GM12878 (cell line): ENCODE data around the gene RYR2. TPM values are rescaled to one million over a fixed set of nuclear protein-coding genes. Genes with fewer than 3 reads are reported as not detected.

ENCODE experiments used
- ATAC-seq: fragments of 200-7000 bp; cut with Tn5 transposase; 3 replicates; pipeline ENCODE4 v1.9.1; 2020; ENCODE audit warnings: mild to moderate bottlenecking, moderate library complexity
- BruUV-seq: library from RNA; stranded (reverse); fragments of 400-500 nt; replicated peaks from 2 replicates; lab custom pipeline; 2021; lab: Mats Ljungman, UMichigan
- CTCF ChIA-PET: fragments of 300-600 bp; sonication (Branson Sonifier 250); formaldehyde crosslinking; extraction: SDS; loops from one replicate; lab custom pipeline; 2021; ENCODE audit warnings: inconsistent platforms; lab: Yijun Ruan, JAX
- POLR2A ChIA-PET: fragments of 350-600 bp; formaldehyde crosslinking; extraction: SDS; loops from one replicate; lab custom pipeline; 2021; ENCODE audit warnings: inconsistent platforms; lab: Charles Lee
- RAD21 ChIA-PET: fragments of 300-600 bp; sonication (Branson Sonifier 250); formaldehyde crosslinking; loops from one replicate; lab custom pipeline; 2023; ENCODE audit warnings: antibody characterized with exemption; ENCODE audit not compliant: unreplicated experiment; lab: Charles Lee
- SMC1A ChIA-PET: fragments of 300-600 bp; sonication (Branson Sonifier 250); formaldehyde crosslinking; loops from one replicate; lab custom pipeline; 2023; ENCODE audit not compliant: unreplicated experiment, uncharacterized antibody; lab: Charles Lee
- DNase-seq: peaks from one replicate; pipeline ENCODE4 v3.0.0-alpha.2; 2011; ENCODE audit warnings: low read depth, low spot score
- FAIRE-seq: peaks from 3 replicates; lab custom pipeline; 2011; peaks lifted over from hg19 to GRCh38; lab: Jason Lieb, UNC
- H2AFZ ChIP-seq: 2 replicates; pipeline ENCODE4 v1.6.0; 2011; ENCODE audit warnings: low read depth, low read length, control low read depth; ENCODE audit not compliant: control insufficient read depth
- H3K27ac ChIP-seq: 2 replicates; pipeline ENCODE4 v1.5.1; 2011; ENCODE audit warnings: control low read depth; ENCODE audit not compliant: control insufficient read depth, insufficient read depth
- H3K27me3 ChIP-seq, 2 experiments: replicated peaks in 1 of 2; 2 replicates each; pipeline versions ENCODE4 v1.6.0 to v1.6.1; 2011; ENCODE audit warnings: low read length in 1 of 2; ENCODE audit not compliant: control insufficient read depth in 2 of 2, insufficient read depth in 2 of 2
- H3K36me3 ChIP-seq, 2 experiments: 2 replicates each; pipeline ENCODE4 v1.5.1; 2011; ENCODE audit warnings: low read length in 1 of 2; ENCODE audit not compliant: control insufficient read depth in 2 of 2, insufficient read depth in 2 of 2
- H3K4me1 ChIP-seq: 2 replicates; pipeline ENCODE4 v1.6.1; 2011; ENCODE audit warnings: mild to moderate bottlenecking, low read length, moderate library complexity, mixed read lengths; ENCODE audit not compliant: control insufficient read depth, insufficient read depth
- H3K4me2 ChIP-seq: 2 replicates; pipeline ENCODE4 v1.6.0; 2011; ENCODE audit warnings: control low read depth; ENCODE audit not compliant: control insufficient read depth, insufficient read depth
- H3K4me3 ChIP-seq: fragments of 200-600 bp; sonication (generic); 2 replicates; pipeline ENCODE4 v1.5.1; 2016
- H3K79me2 ChIP-seq: 2 replicates; pipeline ENCODE4 v1.6.0; 2011; ENCODE audit warnings: low read length; ENCODE audit not compliant: control insufficient read depth, insufficient read depth
- H3K9ac ChIP-seq: 2 replicates; pipeline ENCODE4 v1.8.0; 2011; ENCODE audit warnings: low read length, control low read depth, mixed read lengths; ENCODE audit not compliant: control insufficient read depth, insufficient read depth
- H3K9me3 ChIP-seq: replicated peaks from 3 replicates; pipeline ENCODE4 v1.5.1; 2011; ENCODE audit warnings: mild to moderate bottlenecking, low read length; ENCODE audit not compliant: control insufficient read depth, insufficient read depth
- H4K20me1 ChIP-seq: 2 replicates; pipeline ENCODE4 v1.6.0; 2011; ENCODE audit not compliant: control insufficient read depth, insufficient read depth
- ASH2L ChIP-seq: fragments of 300-600, 200-600 bp; sonication (generic); IDR thresholded peaks from 2 replicates; pipeline ENCODE4 v1.6.1; 2017; ENCODE audit warnings: low read depth, mild to moderate bottlenecking, borderline replicate concordance
- ATF7 ChIP-seq: fragments of 450-650 bp; IDR thresholded peaks from 2 replicates; pipeline ENCODE4 v1.6.1; 2016; ENCODE audit warnings: low read depth, mild to moderate bottlenecking
- CBX3 ChIP-seq: fragments of 200-600 bp; sonication (generic); IDR thresholded peaks from 2 replicates; pipeline ENCODE4 v1.6.1; 2016; ENCODE audit warnings: low read depth, borderline replicate concordance
- NKRF ChIP-seq: fragments of 450-650 bp; conservative IDR thresholded peaks from 2 replicates; pipeline ENCODE4 v1.6.1; 2017; ENCODE audit warnings: mild to moderate bottlenecking, moderate library complexity
- RAD51 ChIP-seq: fragments of 450-650 bp; IDR thresholded peaks from 2 replicates; pipeline ENCODE4 v1.6.1; 2016; ENCODE audit warnings: moderate library complexity, mild to moderate bottlenecking, inconsistent platforms
- RFX5 ChIP-seq: IDR thresholded peaks from 2 replicates; pipeline ENCODE4 v1.6.1; 2011; ENCODE audit warnings: low read depth, low read length, improper control_type of control experiment
- ZBED1 ChIP-seq: IDR thresholded peaks from 2 replicates; pipeline ENCODE4 v1.6.1; 2016; ENCODE audit warnings: borderline replicate concordance
- ZBTB40 ChIP-seq: fragments of 450-650 bp; IDR thresholded peaks from 2 replicates; pipeline ENCODE4 v1.6.1; 2016; ENCODE audit warnings: mild to moderate bottlenecking, moderate library complexity, borderline replicate concordance
- WGBS: methylation state at CpG from one replicate; pipeline ENCODE4 v1.1.6; 2016; ENCODE audit warnings: low lambda C conversion rate; ENCODE audit not compliant: insufficient replicate concordance, insufficient coverage; ENCODE audit errors: missing lambda C conversion rate; 5-methylcytosine and 5-hydroxymethylcytosine counted together
- in situ Hi-C: fragments of 300-500 bp; cut with MboI; formaldehyde crosslinking; loops from 9 replicates; pipeline ENCODE4 v1.14.3; 2018; ENCODE audit warnings: mixed read lengths
- intact Hi-C: fragments of 100-400 bp; cut with micrococcal nuclease; formaldehyde crosslinking; loops from one replicate; pipeline ENCODE4 v1.14.2; 2022; ENCODE audit not compliant: unreplicated experiment
- polyA plus RNA-seq, 11 experiments: library from polyadenylated mRNA; depleted of rRNA in 4 of 11; unstranded in 6 of 11; stranded (reverse) in 5 of 11; fragments of >200 nt; fragmentation: Nextera tagmentation in 4 of 11; fragmentation: Illumina TruSeq in 1 of 11; extraction: Ambion mirVana in 4 of 11; extraction: Trizol in 1 of 11; gene quantifications; 1 replicate in 1 of 11; 2 replicates in 10 of 11; pipeline versions ENCODE4 v1.2.1 to v1.2.3, GENCODE V29; 2011 to 2016; ENCODE audit warnings: inconsistent platforms in 2 of 11, missing spikeins in 2 of 11, low read depth in 1 of 11
- total RNA-seq, 4 experiments: library from RNA; depleted of rRNA in 3 of 4; stranded (reverse); fragments of >200 nt in 3 of 4; fragmentation: Illumina TruSeq in 1 of 4; extraction: Trizol in 1 of 4; gene quantifications; 2 replicates each; pipeline versions ENCODE4 v1.2.1 to v1.2.3, GENCODE V29; 2013 to 2021
- TF ChIP-seq, protein P1 (sequence below): fragments of 450-650 bp; IDR thresholded peaks from 2 replicates; pipeline ENCODE4 v1.6.1; 2017; ENCODE audit warnings: borderline replicate concordance

Gene RYR2
- total and polyA plus RNA-seq, 10 of the 15 experiments (the other 5 are each of a cell fraction or from before 2014, with no cell fraction given) = 0.01 to 0.04 TPM; not detected in 8

- TF ChIP-seq NKRF (no peak), ASH2L (no peak)
- TF ChIP-seq, all 136 proteins: peak for 0
These were observed 817.0 kb downstream of the RYR2 start for GRCh38 chr1:237858992-237859391.

DNA sequence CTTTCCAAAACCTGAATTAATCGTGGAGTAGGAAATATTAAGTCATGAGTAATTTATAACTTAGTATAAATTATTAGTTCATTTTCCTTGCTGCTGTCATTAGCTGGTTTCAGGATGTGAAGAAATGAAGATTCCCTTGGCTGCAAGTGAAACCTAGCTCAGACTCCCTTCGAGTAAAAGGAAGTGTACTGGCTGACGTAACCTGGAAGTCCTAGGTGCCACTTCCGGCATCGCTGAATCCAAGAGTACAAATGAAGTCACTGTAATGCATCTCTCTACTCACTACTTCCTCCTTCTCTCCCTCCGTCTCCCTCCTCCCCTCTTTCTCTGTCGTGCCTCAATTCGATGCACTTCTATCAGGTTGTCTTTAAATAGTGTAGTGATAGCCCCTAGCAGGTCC is 820.0 kb downstream of the RYR2 start:
- Histone ChIP-seq H3K9me3 (no peaks in the 10 kb centered on the region), H3K4me1 (no peaks in the 10 kb centered on the region), H3K4me2 (no peak overlapping the region), H3K4me3 (no peak overlapping the region), H3K36me3 (no peaks in the 10 kb centered on the region), H4K20me1 (no peaks in the 10 kb centered on the region), H3K79me2 (no peaks in the 10 kb centered on the region), H3K9ac (no peak overlapping the region), H3K27me3 (no peaks in the 10 kb centered on the region), H2AFZ (no peak overlapping the region), H3K27ac (no peak overlapping the region)
- no TSS peak for BruUV-seq
- WGBS = 53% methylated on average over 8 of the region's 8 CpGs
- RAD21 ChIA-PET = no interaction called here
- FAIRE-seq (no peak), ATAC-seq (no peak), DNase-seq (no peak)
- POLR2A ChIA-PET = no interaction called here
- SMC1A ChIA-PET = interaction anchor here (0.7 kb wide), 1 partner anchor 592 kb away, joined by 4 read pairs; no protein-coding TSS in a partner anchor
- intact Hi-C loops (no loop called here), in situ Hi-C loops (no loop called here)
- CTCF ChIA-PET = interaction anchor here (1.2 to 5.8 kb wide), 4 partner anchors 10 to 1090 kb away, joined by 3 to 45 read pairs (median 13); no protein-coding TSS in a partner anchor
- TF ChIP-seq RFX5 (no peak), ZBED1 (no peak), ZBTB40 (no peak), CBX3 (no peak), ATF7 (no peak), RAD51 (no peak)
- TF ChIP-seq, protein P1, sequence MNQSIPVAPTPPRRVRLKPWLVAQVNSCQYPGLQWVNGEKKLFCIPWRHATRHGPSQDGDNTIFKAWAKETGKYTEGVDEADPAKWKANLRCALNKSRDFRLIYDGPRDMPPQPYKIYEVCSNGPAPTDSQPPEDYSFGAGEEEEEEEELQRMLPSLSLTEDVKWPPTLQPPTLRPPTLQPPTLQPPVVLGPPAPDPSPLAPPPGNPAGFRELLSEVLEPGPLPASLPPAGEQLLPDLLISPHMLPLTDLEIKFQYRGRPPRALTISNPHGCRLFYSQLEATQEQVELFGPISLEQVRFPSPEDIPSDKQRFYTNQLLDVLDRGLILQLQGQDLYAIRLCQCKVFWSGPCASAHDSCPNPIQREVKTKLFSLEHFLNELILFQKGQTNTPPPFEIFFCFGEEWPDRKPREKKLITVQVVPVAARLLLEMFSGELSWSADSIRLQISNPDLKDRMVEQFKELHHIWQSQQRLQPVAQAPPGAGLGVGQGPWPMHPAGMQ = no peak

More at GRCh38 chr1:237858992-237859391, 817.0 kb downstream of the RYR2 start:
- H2AFZ ChIP-seq = no peak overlapping the region
- DNase-seq (no peak), ATAC-seq (no peak), FAIRE-seq (no peak)
- no peak overlapping the region for H3K4me2 ChIP-seq
- no peak overlapping the region for H3K9ac ChIP-seq
- SMC1A ChIA-PET = interaction anchor here (0.6 kb wide), 1 partner anchor 242 kb away, joined by 3 read pairs; no protein-coding TSS in a partner anchor
- H3K27me3 ChIP-seq = no peaks in the 10 kb centered on the region
- intact Hi-C loops = loop anchor here (10.0 kb wide), 1 partner anchor 64 kb away; no protein-coding TSS in a partner anchor
- no TSS peak for BruUV-seq
- H3K36me3 ChIP-seq = no peaks in the 10 kb centered on the region
- no peaks in the 10 kb centered on the region for H3K4me1 ChIP-seq
- no peaks in the 10 kb centered on the region for H3K79me2 ChIP-seq
- no peak overlapping the region for H3K27ac ChIP-seq
- H3K4me3 ChIP-seq = no peak overlapping the region
- 2% methylated on average over 4 of the region's 4 CpGs for WGBS
- POLR2A ChIA-PET = no interaction called here
- H4K20me1 ChIP-seq = no peaks in the 10 kb centered on the region
- in situ Hi-C loops = no loop called here
- CTCF ChIA-PET = interaction anchor here (0.5 to 1.3 kb wide), 3 partner anchors 11 to 990 kb away, joined by 3 to 4 read pairs (median 3); no protein-coding TSS in a partner anchor
- H3K9me3 ChIP-seq = no peaks in the 10 kb centered on the region
- RAD21 ChIA-PET = no interaction called here
